GM21528 (cell line): Measurements from ENCODE around the gene SLC15A4.
"Not testable (repeated sequence)": the region's sequence is repeated elsewhere in the genome, so short reads cannot be mapped to it uniquely, and the experiment has no call there.

ENCODE experiments used
- ATAC-seq: cut with Tn5 transposase; IDR thresholded peaks from one replicate; pipeline ENCODE4 v1.9.1; 2021; ENCODE audit warnings: mild to moderate bottlenecking, moderate library complexity; ENCODE audit not compliant: unreplicated experiment, low FRiP score

Gene SLC15A4

DNA sequence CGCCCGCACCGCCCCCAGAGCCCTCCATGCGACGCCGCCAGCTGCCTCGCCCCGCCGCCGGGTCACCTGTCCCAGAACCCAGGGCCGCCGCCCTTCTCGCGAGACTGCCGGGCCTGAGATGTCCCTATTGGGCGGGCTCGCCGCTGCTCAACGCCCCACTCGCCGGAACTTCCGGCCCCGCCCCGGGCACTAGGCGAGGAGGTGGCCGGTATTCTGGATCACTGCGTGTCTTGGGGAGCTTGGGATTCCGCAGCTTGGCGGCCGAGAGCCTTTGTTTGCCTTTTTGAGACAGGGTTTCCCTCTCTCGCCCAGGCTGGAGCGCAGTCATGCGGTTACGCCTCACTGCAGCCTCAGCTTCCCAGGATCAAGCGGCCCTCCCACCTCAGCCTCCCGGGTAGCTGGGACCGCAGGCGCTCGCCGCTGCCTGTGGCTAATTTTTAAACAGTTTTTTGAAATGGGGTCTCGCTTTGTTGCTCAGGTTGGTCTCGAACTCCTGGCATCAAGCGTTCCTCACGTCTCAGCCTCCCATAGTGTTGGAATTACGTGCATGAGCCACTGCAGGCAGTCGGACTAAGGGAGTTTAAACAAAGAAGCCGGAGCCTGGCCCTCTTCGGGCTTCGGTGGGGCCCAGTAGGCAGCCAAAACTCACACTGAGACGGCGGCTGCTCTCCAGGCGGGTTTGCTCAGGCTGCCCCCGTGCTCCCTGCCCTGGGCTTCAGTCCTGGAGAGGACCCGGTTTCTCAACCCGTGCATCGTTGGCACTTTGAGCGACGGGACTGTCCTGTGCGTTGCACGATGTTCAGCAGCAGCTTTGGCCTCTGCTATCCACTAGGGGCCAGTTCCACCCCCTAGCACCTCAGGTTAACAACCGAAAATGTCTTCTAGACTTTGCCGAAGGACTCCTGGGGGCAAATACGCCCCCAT is at the start of gene SLC15A4:
Gene SLC15A4, minus strand, starts transcription at position 43 of the 924 bp plus-strand sequence. Its CDS starts 15 bp downstream, at position 28.
- peak; percentile 74 for ATAC-seq

DNA sequence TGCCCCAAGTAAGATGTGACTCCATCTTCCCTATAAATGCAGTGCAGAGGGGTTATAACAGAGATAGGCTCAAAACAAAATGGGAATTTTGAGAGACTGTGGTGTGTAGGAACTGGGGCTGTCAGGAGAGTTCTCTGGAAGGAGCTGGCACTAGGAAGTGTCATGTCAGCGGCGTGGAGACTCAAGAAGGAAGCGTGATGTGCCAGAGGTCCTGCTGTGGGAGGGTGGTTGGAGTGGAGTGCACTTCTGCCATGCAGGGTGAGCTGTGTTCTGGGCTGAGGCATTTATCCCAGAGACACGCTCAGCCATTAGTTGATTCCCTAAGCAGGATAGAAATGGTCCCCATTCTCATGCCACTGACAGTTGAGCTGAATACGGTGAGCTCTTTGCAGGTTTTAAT is 48.5 kb upstream of the SLC15A4 start:
- no peak for ATAC-seq

DNA sequence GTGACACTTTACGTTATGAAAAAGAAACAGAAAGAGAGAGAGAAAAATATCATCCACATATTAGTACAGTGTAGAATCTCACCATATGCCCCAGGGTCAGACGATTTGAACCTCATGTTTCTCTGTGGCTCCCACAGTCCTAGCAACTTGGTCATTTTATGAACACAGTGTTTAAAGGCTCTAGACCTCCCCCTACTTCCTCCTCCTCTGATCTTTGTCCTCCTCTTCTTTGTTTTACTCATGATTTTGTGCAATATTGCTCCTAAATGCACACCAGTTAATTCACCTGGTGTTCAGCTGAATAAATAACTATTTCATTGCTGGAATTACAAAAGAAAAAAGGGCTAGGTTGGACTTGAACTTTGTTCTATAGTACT is 47.7 kb upstream of the SLC15A4 start:
- no peak for ATAC-seq

DNA sequence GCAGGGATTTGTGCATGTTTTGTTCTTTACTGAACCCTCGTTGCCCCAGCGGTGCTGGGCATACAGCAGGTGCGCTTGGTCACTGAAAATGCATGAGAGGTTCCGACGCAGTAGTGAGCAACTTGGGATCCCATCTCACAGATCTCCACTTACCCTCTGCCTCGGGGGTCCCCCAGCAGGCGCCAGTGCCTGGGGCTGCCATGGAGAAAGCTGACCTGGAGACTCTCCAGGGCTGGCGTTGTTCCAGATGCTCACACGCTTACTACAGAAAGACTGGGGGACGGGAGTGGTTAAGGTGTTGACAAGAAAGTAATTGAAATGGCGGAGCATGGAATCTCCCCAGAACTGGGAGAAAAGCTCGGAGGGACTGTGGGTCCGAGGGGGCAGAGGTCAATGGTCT is 43.7 kb upstream of the SLC15A4 start:
- ATAC-seq: no peak

DNA sequence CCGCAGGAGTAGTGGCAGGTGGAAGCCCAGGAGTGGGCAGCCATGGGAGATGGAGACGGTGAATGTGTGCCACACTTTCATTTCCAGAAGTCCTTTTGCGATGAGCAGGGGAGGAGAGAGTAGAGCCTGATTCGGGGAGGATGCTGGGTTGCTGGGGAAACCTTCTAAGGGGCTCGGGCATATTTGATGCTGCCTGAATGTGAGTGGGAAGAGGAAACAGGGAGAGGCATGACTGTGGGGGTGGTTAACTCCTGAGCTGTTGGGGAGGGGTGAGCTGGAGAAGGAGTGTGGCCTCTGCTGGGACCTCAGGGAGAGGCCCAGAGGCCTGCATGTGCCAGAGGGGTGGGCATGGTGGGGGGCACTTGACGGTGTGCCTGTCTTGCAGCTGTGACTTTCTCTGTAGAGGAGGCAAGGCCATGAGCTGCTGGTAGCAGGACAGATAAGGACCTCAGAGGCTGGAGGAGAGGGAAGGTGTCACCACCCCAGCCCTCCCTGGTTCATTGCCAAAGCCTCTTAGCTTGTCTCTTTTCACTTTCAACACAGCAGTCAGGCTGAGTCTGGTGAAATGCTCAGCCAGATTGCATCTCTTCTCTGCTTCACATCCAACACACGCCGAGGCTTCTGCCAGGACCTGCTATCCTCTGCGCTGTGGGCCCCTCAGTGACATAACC is 40.9 kb upstream of the SLC15A4 start:
- ATAC-seq: no peak

DNA sequence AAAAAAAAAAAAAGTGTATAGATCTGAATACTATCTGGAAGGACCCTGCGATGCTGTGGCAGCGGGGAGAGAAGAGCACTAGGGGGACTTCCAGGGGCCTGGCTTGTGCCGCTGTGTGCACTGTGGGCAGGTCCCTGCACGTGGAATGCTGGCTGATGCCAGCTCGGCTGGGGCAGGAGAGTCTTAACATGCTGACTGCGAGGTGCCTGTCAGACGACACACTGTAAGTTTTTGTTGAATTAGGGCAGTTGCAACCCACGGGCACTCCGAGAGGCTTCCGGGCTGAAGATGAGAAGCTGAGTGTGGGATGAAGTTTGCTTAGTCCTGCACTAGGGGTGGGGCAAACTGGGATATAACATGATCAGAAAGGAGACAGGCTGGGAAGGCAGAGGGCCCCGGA is 40.2 kb upstream of the SLC15A4 start:
- no peak for ATAC-seq

DNA sequence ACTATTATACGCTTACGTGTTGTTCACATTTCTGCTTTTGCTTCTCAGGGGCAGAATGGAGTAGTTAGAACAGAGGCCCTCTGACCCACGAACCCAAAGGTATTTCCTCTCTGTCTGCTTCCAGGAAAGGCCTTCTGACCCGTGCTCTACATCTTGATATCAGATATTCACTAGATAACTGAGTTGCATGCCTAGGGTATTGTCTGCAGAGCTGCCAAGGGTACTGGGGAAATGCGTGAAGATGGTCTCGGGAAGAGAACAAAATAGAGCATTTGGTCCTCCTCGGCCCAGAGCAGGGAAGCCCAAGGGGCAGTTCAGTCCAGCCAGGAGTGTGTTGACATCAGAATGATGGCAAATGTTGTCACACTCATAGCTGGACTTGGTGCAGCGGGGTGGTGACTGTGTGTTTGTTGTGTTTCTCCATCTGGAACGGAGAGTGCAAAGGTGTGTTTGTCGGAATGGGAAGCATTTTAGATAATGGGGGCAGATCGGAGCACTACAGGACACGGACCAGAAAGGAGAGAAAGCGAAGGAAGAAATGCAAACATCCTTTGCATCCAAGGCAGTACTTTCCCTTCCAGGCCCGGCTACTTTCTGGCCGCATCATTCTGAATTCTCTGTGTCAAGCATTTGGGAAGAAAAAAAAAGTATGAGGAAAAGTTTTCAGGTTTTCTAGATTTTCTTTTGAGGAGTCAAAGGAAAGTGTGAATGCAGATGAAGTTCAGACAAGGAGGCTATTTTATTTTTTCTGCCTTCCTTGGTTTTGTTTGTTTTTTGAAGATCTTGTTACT is 37.7 kb upstream of the SLC15A4 start:
- no peak for ATAC-seq

DNA sequence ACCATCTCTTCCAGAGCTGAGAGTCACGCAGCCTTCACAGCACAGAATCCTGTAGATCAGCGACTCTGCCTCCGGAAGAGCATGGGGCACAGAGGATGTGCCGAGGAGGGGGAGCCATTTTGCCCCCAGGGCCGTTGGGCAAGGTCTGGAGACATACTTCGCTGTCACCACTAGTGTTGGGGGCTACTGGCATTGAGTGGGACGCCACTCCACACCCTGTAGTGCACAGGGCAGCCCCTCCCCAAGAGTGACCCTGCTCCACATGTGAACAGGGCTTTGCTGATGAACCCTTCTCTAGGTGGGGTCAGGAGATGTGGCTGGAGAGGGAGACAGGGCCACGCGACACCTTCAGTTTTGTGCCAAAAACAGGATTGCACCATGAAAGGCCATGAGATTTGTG is 35.6 kb upstream of the SLC15A4 start:
- no peak for ATAC-seq

DNA sequence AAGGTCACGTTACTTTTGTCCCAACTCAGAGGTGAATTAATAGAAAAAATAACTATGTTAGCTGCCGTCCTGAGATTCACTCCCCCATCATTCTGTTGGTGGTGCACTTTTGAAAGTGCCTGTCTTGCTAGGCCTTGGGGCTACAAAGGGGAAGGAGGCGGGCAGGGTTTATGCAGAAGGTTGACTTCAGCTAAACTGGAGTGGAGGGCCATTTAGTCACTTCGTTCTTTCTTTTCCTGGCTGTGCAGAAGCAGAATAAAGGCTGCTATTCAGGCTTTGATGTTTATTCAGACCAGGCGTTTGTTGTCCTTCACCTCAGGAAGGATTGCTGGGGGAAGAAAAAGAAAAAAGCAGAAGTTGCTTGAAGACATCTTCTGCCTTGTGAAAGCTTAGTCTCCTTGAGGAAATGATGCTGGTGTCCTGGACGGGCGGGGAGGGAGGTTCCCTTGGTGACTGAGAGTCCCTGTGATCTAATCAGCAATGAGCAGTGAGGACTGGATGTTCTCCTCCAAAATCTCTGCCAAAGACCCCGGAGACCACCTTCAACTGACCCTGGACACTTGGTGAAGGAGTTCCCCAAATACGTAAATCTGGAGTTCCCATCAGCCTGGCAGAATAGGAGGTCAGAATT is 33.5 kb upstream of the SLC15A4 start:
- ATAC-seq: no peak

DNA sequence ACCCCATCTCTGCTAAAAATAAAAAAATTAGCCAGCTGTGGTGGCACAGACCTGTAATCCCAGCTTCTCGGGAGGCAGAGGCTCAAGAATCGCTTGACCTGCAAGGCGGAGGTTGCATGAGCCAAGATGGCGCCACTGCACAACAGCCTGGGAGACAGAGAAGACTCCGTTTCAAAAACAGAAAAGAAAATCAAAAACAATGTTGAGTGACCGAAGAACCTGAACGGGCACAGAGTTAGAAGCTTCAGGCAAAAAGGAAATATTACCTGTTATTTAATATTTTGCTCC is 33.0 kb upstream of the SLC15A4 start:
- ATAC-seq: no peak

DNA sequence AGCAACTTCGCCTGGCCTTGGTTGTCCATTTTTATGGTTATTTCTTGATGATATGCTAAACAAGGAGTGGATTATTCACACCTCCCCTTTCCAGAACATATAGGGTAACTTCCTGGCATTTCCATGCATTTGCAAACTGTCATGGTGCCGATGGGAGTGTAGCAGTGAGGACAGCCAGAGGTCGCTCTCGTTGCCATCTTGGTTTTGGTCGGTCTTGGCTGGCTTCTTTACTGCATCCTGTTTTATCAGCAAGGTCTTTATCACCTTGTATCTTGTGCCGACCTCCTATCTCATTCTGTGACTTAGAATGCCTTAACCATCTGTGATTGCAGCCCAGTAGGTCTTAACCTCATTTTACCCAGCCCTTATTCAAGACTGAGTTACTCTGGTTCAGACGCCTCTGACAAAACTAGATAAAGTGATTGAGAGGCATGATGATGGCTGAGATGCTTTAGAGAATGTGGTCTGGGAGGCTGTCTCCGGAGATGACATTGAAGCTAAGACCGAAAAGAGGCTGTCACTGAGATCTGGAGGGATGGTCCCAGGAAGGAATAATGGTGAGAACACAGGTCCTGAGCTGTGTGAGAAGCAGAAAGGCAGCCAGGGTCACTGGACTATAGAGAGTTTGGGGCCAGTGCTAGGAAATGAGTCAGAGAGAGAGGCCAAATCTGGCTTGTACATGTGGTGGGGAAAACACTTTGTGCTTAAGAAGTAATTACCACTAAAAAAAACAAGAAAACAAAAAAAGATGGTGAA is 32.5 kb upstream of the SLC15A4 start:
- no peak for ATAC-seq

DNA sequence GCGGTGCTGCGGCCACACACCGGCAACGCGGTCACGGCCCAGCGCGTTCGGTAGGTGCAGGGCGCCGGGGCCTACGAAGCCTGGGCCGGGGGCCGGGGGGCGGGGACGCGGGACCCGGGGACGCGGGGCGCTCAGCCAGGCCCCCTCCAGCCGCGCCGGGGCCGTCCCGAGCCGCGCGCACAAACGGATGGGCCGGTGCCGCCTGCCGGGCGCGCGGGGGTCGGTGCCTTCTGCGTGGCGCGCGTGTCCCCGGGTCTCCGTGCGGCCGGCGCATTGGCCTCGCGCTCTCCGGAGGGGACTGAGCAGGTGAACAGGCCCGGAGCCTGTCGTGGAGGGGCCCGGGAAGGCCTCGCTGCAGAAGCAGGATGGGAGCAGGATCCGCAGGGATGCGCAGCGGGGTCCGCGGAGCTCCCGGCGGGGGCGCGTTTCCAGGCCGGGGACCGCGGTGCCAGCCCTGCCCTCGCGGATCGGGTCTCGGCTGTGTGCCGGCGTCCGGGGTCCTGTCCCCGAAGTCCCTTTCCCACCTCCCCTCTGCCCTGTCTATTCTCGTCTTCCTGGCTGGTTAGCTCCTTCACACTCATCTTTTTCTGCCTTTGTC is 29.9 kb upstream of the SLC15A4 start:
- ATAC-seq: no peak

DNA sequence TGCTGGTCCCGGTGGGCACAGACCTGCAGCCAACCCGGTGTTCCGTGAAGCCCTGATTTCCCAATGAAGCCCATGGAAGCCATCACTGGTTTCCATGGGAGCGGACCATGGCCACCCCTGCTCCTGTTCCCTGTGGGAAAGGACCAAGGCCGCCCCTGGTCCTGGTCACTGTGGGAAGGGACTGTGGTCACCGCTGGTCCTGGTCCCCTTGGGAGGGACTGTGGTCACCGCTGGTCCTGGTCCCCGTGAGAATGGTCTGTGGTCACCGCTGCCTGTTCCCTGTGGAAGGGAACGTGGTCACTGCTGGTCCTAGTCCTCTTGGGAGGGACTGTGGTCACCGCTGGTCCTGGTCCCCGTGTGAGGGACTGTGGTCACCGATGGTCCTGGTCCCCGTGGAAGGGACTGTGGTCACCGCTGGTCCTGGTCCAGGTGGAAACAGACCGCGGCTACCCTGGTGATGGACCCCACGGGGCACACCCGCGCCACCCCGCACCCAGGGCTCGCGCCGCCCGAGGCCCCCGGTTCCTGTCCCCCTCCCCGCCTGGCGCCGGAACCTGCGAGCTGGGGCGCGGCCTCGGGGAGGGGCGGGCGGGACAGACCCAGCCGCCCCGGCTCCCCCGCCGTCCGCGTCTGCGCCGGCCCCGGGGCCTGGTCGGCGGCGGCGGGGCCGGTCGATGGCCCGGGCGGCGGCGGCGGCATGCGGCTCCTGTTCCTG is 29.3 kb upstream of the SLC15A4 start, which contains the start of gene GLT1D1:
Gene GLT1D1, plus strand, starts transcription at position 594 of the 715 bp plus-strand sequence. Its CDS starts 104 bp downstream, at position 698.
- no peak for ATAC-seq

DNA sequence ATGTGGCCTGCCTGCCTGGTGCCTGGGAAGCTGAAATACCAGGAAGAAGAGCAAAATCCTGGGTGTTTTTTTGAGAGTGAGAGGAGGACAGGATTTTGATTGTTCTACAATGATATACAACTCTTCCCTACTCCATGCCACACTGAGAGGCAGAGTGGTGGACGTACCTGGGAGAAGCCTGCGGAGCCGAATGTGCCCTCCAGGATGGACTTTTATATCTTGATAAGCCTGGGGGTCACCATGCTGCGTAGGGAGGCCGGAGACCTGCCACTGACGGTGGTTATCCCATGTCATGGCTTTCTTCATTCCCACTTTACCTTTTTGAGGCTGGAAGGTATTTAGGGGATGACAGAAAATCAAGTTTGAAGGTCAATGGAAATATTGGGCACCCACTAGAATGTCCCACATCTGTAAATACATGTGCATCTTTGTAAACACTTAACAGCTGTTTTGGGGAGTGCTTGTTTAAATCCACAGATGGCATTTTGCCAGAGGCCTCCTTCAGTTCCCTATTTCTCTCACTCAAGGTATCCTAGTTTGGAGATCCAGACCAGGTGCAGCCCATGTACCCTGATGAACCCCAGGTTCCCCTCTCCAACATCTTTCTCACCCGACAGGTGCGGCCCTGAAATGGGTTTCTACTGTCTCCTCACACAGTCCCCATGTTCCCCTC is 28.4 kb upstream of the SLC15A4 start:
- ATAC-seq: no peak

DNA sequence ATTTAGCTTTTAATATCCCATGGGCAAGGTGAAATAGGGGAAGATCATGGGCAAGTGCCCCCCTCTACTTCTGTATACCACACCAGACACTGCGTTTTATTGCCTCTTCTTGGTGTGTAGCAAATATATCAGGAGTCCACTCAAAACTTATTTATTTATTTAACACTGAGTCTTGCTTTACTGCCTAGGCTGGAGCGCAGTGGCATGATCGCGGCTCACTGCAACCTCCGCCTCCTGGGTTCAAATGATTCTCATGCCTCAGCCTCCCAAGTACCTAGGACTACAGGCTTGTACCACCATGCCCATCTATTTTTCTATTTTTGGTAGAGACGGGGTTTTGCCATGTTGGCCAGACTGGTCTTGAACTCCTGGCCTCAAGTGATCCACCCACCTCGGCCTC is 27.7 kb upstream of the SLC15A4 start:
- ATAC-seq: not testable (repeated sequence)

DNA sequence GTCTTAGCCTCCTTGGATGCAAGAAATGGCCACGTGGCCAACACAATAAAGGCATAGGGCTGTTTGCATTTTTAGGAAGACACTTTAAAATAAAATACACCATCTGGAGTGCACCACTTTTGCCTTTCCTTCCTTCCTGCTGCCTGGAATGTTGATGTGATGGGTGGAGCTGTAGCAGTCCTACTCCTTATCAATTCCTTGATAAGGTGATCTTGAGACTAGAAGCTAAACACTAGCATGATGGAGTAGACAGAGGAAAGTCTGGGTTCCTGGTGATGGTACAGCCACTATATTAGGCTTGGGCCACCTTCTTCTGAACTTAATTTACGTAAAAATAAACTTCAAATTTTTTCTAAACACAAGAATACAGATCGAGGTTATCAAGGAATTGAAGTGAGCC is 26.6 kb upstream of the SLC15A4 start:
- no peak for ATAC-seq

DNA sequence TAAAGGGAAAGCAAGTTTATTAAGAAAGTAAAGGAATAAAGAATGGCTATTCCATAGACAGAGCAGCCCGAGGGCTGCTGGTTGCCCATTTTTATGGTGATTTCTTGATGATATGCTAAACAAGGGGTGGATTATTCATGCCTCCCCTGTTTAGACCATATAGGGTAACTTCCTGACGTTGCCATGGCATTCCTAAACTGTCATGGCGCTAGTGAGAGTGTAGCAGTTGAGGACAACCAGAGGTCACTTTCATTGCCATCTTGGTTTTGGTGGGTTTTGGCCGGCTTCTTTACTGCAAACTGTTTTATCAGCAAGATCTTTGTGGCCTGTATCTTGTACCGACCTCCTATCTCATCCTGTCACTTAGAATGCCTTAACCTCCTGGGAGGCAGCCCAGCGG is 26.0 kb upstream of the SLC15A4 start:
- ATAC-seq: not testable (repeated sequence)

DNA sequence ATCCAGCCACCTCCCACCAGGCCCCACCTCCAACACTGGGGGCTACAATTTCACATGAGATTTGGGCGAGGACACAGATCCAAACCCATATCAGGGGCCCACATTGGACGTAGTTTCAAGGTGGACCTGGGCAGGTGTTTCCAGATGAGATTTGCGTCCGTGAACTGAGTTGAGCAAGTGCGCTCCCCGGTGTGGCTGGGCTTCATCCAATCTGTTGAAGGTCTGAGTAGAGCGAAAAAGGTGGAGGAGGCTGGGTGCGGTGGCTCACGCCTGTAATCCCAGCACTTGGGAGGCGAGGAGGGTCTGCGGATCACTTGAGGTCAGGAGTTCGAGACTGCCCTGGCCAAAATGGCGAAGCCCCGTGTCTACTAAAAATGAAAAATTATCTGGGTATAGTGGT is 24.6 kb upstream of the SLC15A4 start:
- ATAC-seq: no peak
